A673 (cell line): ENCODE data around the gene TRIM72.

Experiments used
- CTCF ChIP-seq: fragments of 300-800, 200-600 bp; sonication (generic); conservative IDR thresholded peaks from 2 replicates; pipeline ENCODE4 v1.5.1; 2017; ENCODE audit warnings: low read depth, mild to moderate bottlenecking, antibody characterized with exemption, low read length, moderate library complexity, mixed read lengths
- EZH2 ChIP-seq: fragments of 200-600 bp; sonication (generic); IDR thresholded peaks from 2 replicates; pipeline ENCODE4 v1.6.1; 2017; ENCODE audit warnings: borderline replicate concordance, low read depth, mild to moderate bottlenecking, mixed read lengths, antibody characterized with exemption, low read length; ENCODE audit not compliant: poor library complexity, severe bottlenecking

- TF ChIP-seq EZH2: no peak
- TF ChIP-seq CTCF: no peak
Measured at GRCh38 chr16:31190818-31191444, 23.0 kb upstream of the TRIM72 start.
